NCI-H2196 (cell line): ENCODE data around the gene NHS.

ENCODE experiments used
- DNase-seq: peaks from one replicate; lab custom pipeline; 2025; ENCODE audit not compliant: unreplicated experiment; lab: John Stamatoyannopoulos, UW

Gene NHS

DNA sequence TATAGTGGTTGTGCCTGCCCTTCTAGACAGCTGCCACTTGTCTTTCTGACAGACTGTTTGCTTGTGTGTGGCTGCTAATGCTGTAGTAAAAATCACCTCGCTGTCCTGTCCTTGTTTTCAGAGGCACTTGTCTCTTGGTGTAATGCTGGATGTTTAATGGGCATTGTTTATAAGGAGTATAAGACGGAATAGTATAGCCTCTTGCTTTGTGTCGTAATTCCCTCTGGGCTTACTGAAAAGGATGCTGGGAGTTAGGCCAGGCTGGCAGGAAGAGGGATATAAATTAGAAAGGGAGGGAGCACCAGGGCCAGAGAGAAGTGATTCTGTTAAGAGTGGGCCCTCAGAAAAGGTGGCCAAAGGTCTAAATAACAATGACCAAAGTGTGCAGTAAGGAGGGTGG, 29.0 kb downstream of the NHS start:
- no peak for DNase-seq

GRCh38 chrX:17405225-17405969, 30.4 kb downstream of the NHS start:
- DNase-seq = no peak

GRCh38 chrX:17409566-17410290, 34.7 kb downstream of the NHS start:
- no peak for DNase-seq

DNA sequence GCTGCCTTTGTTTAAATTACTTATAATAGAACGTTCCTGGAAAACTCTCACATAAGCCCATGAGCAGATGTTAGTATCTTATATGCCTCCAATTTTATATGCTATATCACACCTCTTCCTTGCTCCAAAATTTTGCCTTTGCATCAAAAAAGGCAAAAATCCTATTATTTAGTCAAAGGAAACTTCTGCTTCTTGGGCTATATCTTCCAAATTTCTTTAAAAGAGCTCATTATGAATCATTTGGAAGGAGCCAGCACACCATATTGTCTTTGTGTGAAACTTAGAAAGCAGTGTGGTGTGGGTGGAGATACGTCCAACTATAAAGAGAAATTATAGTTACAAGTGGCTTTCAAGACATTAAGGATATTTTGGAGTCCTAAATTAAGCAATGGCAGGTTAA, 35.7 kb downstream of the NHS start:
- no peak for DNase-seq

DNA sequence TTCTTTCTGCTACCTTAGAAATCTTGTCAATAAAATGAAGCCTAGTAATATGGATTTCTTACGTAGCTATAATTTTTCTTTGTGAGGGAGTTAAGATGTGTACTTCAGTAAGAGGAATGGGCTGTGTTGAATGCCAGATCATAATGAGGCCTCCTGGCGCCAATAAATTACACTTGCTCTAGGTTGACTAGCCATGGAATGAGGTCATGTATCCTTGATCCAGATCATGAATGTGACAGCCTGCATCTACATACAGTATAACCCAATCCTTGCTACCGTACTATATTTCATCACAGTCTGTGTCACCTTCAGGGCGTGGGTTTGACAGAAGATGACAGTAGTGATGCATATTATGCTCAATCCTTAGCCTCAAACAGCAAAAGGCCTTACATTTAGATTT, 36.2 kb downstream of the NHS start:
- DNase-seq = no peak

DNA sequence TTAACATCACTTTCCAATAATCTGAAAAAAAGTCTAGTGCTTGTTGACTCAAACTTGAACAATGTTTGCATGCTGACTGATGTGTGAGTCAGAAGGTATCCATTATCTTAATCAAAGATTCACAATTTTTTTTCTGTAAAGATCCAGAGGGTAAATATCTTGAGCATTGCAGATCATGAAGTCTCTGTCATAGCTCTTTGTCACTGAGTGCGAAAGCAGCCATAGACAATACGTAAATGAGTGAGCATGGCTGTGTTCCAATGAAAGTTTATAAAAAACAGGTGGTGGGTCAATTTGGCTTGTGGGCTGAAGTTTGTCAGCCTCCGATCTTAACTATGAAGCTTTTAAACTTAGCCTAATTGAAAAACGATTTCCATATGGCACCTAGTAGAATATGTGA, 37.7 kb downstream of the NHS start:
- DNase-seq = no peak

GRCh38 chrX:17413228-17413627, 38.2 kb downstream of the NHS start:
- no peak for DNase-seq

GRCh38 chrX:17414027-17414658, 39.1 kb downstream of the NHS start:
- DNase-seq = no peak

- no peak for DNase-seq
Measured at GRCh38 chrX:17414839-17415238, 39.8 kb downstream of the NHS start.

DNA sequence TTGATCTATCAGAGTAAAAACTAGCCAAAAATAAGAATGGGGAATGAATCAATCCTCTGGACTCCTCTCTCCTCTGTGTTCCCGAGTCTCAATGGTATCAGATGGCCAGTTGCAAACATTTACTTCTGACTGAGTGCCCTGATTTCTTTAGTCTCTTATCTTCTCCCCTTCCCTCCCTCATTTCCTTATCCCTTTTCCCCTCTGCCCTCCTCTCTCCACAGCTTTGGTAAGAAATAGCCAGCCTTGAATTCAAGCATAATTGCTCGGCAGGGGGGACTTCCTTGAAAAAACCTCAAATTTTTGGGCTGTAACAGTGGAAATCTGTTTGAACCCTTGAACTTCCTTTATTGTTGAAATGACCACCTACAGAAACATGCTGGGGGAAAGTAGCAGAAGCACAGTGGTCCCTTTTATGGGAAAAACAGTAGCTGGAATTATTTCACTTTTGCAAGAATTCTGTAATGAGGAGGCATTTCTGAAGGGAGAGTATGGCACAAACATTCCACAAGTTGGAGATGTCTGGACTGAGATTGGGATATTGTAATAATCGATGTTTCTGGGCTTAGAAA, 40.3 kb downstream of the NHS start:
- no peak for DNase-seq

DNA sequence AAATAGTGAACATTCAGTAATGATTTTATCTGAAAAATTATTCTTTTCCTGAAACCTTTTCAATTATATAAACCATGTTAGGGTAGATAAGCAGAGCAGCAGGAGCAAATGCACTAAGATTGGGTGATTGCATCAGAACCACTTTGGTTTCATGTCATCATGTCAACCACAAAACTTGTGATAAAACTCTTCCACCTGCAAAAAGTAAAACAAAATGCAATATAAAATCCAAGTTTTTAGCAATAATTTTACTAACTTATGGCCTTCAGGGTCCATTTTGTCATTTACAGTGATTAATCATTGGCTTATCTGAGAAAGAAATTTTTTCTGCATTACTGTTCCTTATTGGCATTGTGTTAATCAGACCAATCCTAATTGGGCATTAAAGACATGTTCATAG, 42.4 kb downstream of the NHS start:
- DNase-seq = no peak

GRCh38 chrX:17425136-17425535, 50.1 kb downstream of the NHS start:
- DNase-seq = no peak

- no peak for DNase-seq
Measured at GRCh38 chrX:17425551-17425950, 50.6 kb downstream of the NHS start.

GRCh38 chrX:17431171-17431570, 56.2 kb downstream of the NHS start:
- no peak for DNase-seq

DNA sequence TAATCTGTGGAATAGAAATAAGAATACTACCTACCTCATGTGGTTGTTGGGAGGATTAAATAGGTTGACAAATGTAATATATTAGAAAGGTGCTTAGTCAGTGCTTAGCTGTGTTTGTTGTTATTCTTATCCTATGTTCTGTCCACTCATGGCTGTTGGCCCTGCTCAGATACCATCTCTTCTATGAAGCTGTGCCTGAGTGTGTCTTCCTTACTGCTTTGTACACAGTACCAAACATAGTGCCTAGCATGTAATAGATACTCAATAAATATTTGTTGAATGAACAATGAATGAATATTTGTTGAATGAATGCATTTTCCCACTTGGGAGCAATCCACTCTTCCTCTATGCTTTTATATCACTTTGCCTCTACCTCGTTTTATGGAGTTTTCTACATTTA, 57.2 kb downstream of the NHS start:
- no peak for DNase-seq

- no peak for DNase-seq
Measured at GRCh38 chrX:17433965-17434364, 59.0 kb downstream of the NHS start.

- DNase-seq = no peak
Measured at GRCh38 chrX:17435476-17435875, 60.5 kb downstream of the NHS start.

GRCh38 chrX:17438221-17438620, 63.2 kb downstream of the NHS start:
- DNase-seq = no peak

- no peak for DNase-seq
Measured at GRCh38 chrX:17440258-17440657, 65.3 kb downstream of the NHS start.

DNA sequence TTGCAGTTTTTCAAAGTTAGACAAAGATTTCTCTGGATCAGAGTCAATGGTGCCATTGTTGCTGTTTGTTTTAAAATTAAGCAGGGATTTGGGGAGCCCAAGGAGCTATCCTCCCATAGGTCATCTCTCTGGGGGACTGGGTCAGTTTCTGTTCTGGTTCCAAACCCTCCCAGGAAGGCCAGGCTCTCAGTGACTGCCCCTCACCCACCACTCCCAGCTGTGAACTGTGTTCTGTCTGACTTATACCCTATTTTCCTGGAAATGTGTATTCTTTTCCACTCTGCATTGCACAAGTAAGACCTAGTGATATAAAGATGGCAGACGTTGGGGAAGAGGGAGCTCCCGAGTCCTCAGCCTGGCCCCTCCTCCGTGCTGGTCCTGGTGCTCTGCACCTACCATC, 65.8 kb downstream of the NHS start:
- no peak for DNase-seq

DNA sequence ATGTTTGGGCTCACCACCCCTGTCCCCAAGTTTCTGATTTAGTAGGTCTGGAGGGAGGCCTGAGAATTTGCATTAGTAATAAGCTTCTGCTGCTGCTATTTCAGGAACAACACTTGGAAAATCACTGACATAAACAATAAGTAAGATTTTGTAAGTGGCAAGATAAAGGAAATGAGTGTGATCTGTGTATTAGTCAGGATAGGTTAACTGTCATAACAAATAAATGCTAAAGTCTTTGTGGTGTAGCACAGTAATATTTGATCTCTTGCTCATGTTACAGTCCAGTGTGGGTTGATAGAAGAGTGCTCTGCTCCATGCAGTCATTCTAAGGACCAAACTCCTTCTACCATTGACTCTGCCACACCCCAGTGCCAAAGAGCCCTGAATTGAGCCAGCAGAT, 67.0 kb downstream of the NHS start:
- no peak for DNase-seq

GRCh38 chrX:17442898-17443297, 67.9 kb downstream of the NHS start:
- DNase-seq = no peak
